KMS-11 (cell line): ENCODE measurements around the gene MAN2B2.
"Not testable (repeated sequence)": the region's sequence is repeated elsewhere in the genome, so short reads cannot be mapped to it uniquely, and the experiment has no call there.

Source experiments
- H2AFZ ChIP-seq: fragments of 200-600 bp; sonication (generic); 2 replicates; pipeline ENCODE4 v1.6.1; 2016; ENCODE audit warnings: antibody characterized with exemption, mixed run types, low read depth
- H3K27ac ChIP-seq: fragments of 200-600 bp; sonication (generic); 2 replicates; pipeline ENCODE4 v1.6.1; 2016; ENCODE audit warnings: mild to moderate bottlenecking, mixed run types
- H3K27me3 ChIP-seq: fragments of 200-600 bp; sonication (generic); 2 replicates; pipeline ENCODE4 v1.6.1; 2017; ENCODE audit warnings: mild to moderate bottlenecking, low read depth, mixed run types, moderate library complexity; ENCODE audit not compliant: insufficient read depth
- H3K36me3 ChIP-seq: fragments of 200-600 bp; sonication (generic); 2 replicates; pipeline ENCODE4 v1.6.1; 2017; ENCODE audit warnings: mild to moderate bottlenecking, mixed run types; ENCODE audit not compliant: insufficient read depth
- H3K4me1 ChIP-seq: fragments of 200-600 bp; sonication (generic); 2 replicates; pipeline ENCODE4 v1.6.1; 2016; ENCODE audit warnings: mild to moderate bottlenecking, low read depth, mixed run types; ENCODE audit not compliant: poor library complexity, severe bottlenecking
- H3K4me2 ChIP-seq: fragments of 200-600 bp; sonication (generic); 2 replicates; pipeline ENCODE4 v1.7.0; 2016; ENCODE audit warnings: mild to moderate bottlenecking, mixed run types
- H3K4me3 ChIP-seq: fragments of 200-600 bp; sonication (generic); IDR thresholded peaks from 2 replicates; pipeline ENCODE4 v1.6.1; 2017; ENCODE audit warnings: low read depth, low read length, mixed read lengths; ENCODE audit not compliant: insufficient read depth
- H3K79me2 ChIP-seq: fragments of 200-600 bp; sonication (generic); 2 replicates; pipeline ENCODE4 v1.6.1; 2016; ENCODE audit warnings: low read depth, mixed run types; ENCODE audit not compliant: insufficient read depth
- H3K9ac ChIP-seq: fragments of 200-600 bp; sonication (generic); 2 replicates; pipeline ENCODE4 v1.6.1; 2016; ENCODE audit warnings: mild to moderate bottlenecking, mixed run types
- H4K20me1 ChIP-seq: fragments of 200-600 bp; sonication (generic); 2 replicates; pipeline ENCODE4 v1.6.1; 2016; ENCODE audit warnings: mild to moderate bottlenecking, mixed run types; ENCODE audit not compliant: insufficient read depth
- TF ChIP-seq, protein P1 (sequence below): fragments of 200-600 bp; sonication (generic); conservative IDR thresholded peaks from 2 replicates; pipeline ENCODE4 v1.6.1; 2017; ENCODE audit warnings: low read depth, mild to moderate bottlenecking, antibody characterized with exemption, low read length, moderate library complexity, mixed read lengths

MAN2B2 gene

DNA sequence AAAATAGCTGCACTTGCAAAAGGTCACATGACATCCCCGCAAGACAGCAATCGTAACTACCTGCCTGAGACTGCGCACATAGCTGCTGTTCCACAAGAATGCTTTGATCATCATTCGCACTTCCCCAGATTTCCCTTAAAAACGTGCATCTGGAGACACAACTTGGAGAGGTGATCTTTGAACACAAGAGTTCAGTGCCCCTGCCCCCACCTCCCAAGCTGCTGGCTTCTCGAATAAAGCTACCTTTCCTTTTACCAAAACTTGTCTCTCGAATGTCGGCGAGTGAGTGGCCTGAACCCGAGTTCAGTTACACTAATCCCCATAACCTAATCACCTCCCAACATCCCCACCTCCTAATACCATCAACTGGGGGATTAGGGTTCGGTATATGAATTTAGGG lies 51.1 kb downstream of the MAN2B2 start:
- Histone ChIP-seq H3K4me2 (no peak overlapping the region), H3K4me1 (no peaks in the 10 kb centered on the region), H3K27me3 (no peaks in the 10 kb centered on the region), H2AFZ (no peak overlapping the region), H3K9ac (no peak overlapping the region), H3K4me3 (no peak overlapping the region), H3K36me3 (no peaks in the 10 kb centered on the region), H3K79me2 (no peaks in the 10 kb centered on the region), H4K20me1 (no peaks in the 10 kb centered on the region), H3K27ac (no peak overlapping the region)
- TF ChIP-seq, protein P1, sequence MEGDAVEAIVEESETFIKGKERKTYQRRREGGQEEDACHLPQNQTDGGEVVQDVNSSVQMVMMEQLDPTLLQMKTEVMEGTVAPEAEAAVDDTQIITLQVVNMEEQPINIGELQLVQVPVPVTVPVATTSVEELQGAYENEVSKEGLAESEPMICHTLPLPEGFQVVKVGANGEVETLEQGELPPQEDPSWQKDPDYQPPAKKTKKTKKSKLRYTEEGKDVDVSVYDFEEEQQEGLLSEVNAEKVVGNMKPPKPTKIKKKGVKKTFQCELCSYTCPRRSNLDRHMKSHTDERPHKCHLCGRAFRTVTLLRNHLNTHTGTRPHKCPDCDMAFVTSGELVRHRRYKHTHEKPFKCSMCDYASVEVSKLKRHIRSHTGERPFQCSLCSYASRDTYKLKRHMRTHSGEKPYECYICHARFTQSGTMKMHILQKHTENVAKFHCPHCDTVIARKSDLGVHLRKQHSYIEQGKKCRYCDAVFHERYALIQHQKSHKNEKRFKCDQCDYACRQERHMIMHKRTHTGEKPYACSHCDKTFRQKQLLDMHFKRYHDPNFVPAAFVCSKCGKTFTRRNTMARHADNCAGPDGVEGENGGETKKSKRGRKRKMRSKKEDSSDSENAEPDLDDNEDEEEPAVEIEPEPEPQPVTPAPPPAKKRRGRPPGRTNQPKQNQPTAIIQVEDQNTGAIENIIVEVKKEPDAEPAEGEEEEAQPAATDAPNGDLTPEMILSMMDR = no peak

DNA sequence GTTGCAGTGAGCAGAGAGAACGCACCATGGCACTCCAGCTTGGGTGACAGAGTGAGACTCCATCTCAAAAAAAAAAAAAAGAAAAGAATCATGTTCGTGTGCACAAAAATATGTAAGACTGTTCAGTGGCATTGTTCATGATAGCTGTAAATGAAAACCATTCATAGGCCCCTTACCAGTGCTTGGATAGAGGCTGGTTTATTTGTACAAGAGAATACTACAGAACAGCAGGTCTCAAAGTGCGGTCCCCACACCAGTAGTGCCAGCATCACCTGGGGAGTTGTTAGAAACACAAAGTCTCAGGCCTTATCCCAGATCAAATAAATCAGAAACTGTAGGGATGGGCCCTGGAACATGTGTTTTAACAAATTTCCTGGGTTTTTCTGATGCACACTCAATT lies 52.8 kb downstream of the MAN2B2 start:
- Histone ChIP-seq H2AFZ (no peak overlapping the region), H3K4me1 (no peaks in the 10 kb centered on the region), H3K27me3 (no peaks in the 10 kb centered on the region), H3K9ac (no peak overlapping the region), H3K4me3 (no peak overlapping the region), H3K4me2 (no peak overlapping the region), H3K79me2 (no peaks in the 10 kb centered on the region), H4K20me1 (no peaks in the 10 kb centered on the region), H3K27ac (no peak overlapping the region), H3K36me3 (no peaks in the 10 kb centered on the region)
- TF ChIP-seq, protein P1 = no peak

- not testable (repeated sequence) for H3K79me2 ChIP-seq, H3K4me2 ChIP-seq, H2AFZ ChIP-seq, H4K20me1 ChIP-seq, H3K36me3 ChIP-seq, H3K27ac ChIP-seq, H3K4me3 ChIP-seq, H3K4me1 ChIP-seq, H3K27me3 ChIP-seq, H3K9ac ChIP-seq
These were observed 53.5 kb downstream of the MAN2B2 start for GRCh38 chr4:6628484-6628883.

- H3K36me3 ChIP-seq = no peaks in the 10 kb centered on the region
- TF ChIP-seq, protein P1 = no peak
- H3K27me3 ChIP-seq = no peaks in the 10 kb centered on the region
- H2AFZ ChIP-seq = no peak overlapping the region
- no peaks in the 10 kb centered on the region for H3K79me2 ChIP-seq
- no peak overlapping the region for H3K4me3 ChIP-seq
- no peaks in the 10 kb centered on the region for H3K4me1 ChIP-seq
- no peak overlapping the region for H3K27ac ChIP-seq
- no peaks in the 10 kb centered on the region for H4K20me1 ChIP-seq
- no peak overlapping the region for H3K4me2 ChIP-seq
- H3K9ac ChIP-seq = no peak overlapping the region
These were observed 57.1 kb downstream of the MAN2B2 start for GRCh38 chr4:6632125-6632524.

GRCh38 chr4:6633091-6633906 lies 58.3 kb downstream of the MAN2B2 start:
- H3K4me2 ChIP-seq = no peak overlapping the region

More at GRCh38 chr4:6633091-6633906, 58.3 kb downstream of the MAN2B2 start:
- Histone ChIP-seq H3K9ac (no peak overlapping the region), H4K20me1 (no peaks in the 10 kb centered on the region), H3K4me1 (no peaks in the 10 kb centered on the region), H3K27me3 (no peaks in the 10 kb centered on the region), H3K27ac (no peak overlapping the region), H2AFZ (no peak overlapping the region), H3K36me3 (no peaks in the 10 kb centered on the region), H3K79me2 (no peaks in the 10 kb centered on the region), H3K4me3 (no peak overlapping the region)
- TF ChIP-seq, protein P1 = no peak
